WTC11 (cell line): Measurements from ENCODE around the gene QTRT2. TPM values are rescaled to one million over a fixed set of nuclear protein-coding genes. Genes with fewer than 3 reads are reported as not detected.

Experiments used
- ATAC-seq: fragments of 200-7000 bp; cut with Tn5 transposase; 2 replicates; pipeline ENCODE4 v1.10.0; 2021; ENCODE audit warnings: mild to moderate bottlenecking, moderate library complexity
- CTCF ChIA-PET: fragments of 300-600 bp; sonication (Branson Sonifier 250); formaldehyde crosslinking; loops from one replicate; lab custom pipeline; 2021; ENCODE audit warnings: antibody characterized with exemption; lab: Charles Lee
- POLR2A ChIA-PET: fragments of 350-600 bp; sonication (Branson Sonifier 250); formaldehyde crosslinking; loops from one replicate; lab custom pipeline; 2021; ENCODE audit warnings: antibody characterized with exemption; lab: Charles Lee
- DNase-seq: peaks from one replicate; pipeline ENCODE4 v3.0.0; 2021; ENCODE audit warnings: low spot score
- H3K27ac Mint-ChIP-seq: 2 replicates; pipeline ENCODE4 v1.8.0; 2021; ENCODE audit warnings: mixed read lengths
- H3K27me3 Mint-ChIP-seq: 2 replicates; pipeline ENCODE4 v1.8.0; 2021; ENCODE audit warnings: low read depth, mild to moderate bottlenecking, moderate library complexity, mixed read lengths
- H3K36me3 Mint-ChIP-seq: 2 replicates; pipeline ENCODE4 v1.8.0; 2021; ENCODE audit warnings: mixed read lengths
- H3K4me1 Mint-ChIP-seq: 2 replicates; pipeline ENCODE4 v1.8.0; 2022; ENCODE audit warnings: mixed read lengths
- H3K4me3 Mint-ChIP-seq: 2 replicates; pipeline ENCODE4 v1.8.0; 2021; ENCODE audit warnings: mild to moderate bottlenecking, moderate library complexity, mixed read lengths
- H3K9me3 Mint-ChIP-seq: 2 replicates; pipeline ENCODE4 v1.8.0; 2021; ENCODE audit warnings: mixed read lengths
- ATF6 ChIP-seq: sonication (generic); formaldehyde crosslinking; IDR thresholded peaks from 2 replicates; pipeline ENCODE4 v1.8.1; 2023; ENCODE audit warnings: mild to moderate bottlenecking, missing genetic modification reagents
- CTCF ChIP-seq: fragments of 200-600 bp; IDR thresholded peaks from 2 replicates; pipeline ENCODE4 v1.8.0; 2022; ENCODE audit warnings: antibody characterized with exemption
- E2F1 ChIP-seq: sonication (generic); formaldehyde crosslinking; IDR thresholded peaks from 2 replicates; pipeline ENCODE4 v1.8.0; 2022; ENCODE audit warnings: mild to moderate bottlenecking, missing genetic modification reagents
- EMX1 ChIP-seq: fragments of 250-450 bp; sonication (Bioruptor Pico); IDR thresholded peaks from 2 replicates; pipeline ENCODE4 v1.8.0; 2021; ENCODE audit warnings: mild to moderate bottlenecking
- ESRRA ChIP-seq: sonication (generic); formaldehyde crosslinking; IDR thresholded peaks from 2 replicates; pipeline ENCODE4 v1.8.1; 2022; ENCODE audit warnings: mild to moderate bottlenecking, missing genetic modification reagents, borderline replicate concordance
- FOXP4 ChIP-seq: sonication (generic); formaldehyde crosslinking; IDR thresholded peaks from 2 replicates; pipeline ENCODE4 v1.8.0; 2022; ENCODE audit warnings: mild to moderate bottlenecking, missing genetic modification reagents
- HMGA2 ChIP-seq: fragments of 250-450 bp; sonication (Bioruptor Pico); IDR thresholded peaks from 2 replicates; pipeline ENCODE4 v1.4.0; 2021; ENCODE audit warnings: mild to moderate bottlenecking, moderate library complexity
- HMGXB4 ChIP-seq: sonication (generic); formaldehyde crosslinking; IDR thresholded peaks from 2 replicates; pipeline ENCODE4 v1.8.1; 2023; ENCODE audit warnings: mild to moderate bottlenecking, moderate library complexity, missing genetic modification reagents
- IRF1 ChIP-seq: sonication (generic); formaldehyde crosslinking; IDR thresholded peaks from 2 replicates; pipeline ENCODE4 v1.8.0; 2023; ENCODE audit warnings: missing genetic modification reagents
- JAZF1 ChIP-seq: fragments of 250-450 bp; sonication (Bioruptor Pico); IDR thresholded peaks from 2 replicates; pipeline ENCODE4 v1.9.0; 2021; ENCODE audit warnings: moderate library complexity, mild to moderate bottlenecking, inconsistent platforms
- MLX ChIP-seq: sonication (generic); formaldehyde crosslinking; IDR thresholded peaks from 2 replicates; pipeline ENCODE4 v1.8.1; 2023; ENCODE audit warnings: mild to moderate bottlenecking, missing genetic modification reagents, moderate library complexity
- MXD4 ChIP-seq: fragments of 250-450 bp; sonication (Bioruptor Pico); IDR thresholded peaks from 2 replicates; pipeline ENCODE4 v1.8.0; 2021; ENCODE audit warnings: mild to moderate bottlenecking, moderate library complexity, borderline replicate concordance
- NFE2L1 ChIP-seq: sonication (generic); formaldehyde crosslinking; IDR thresholded peaks from 2 replicates; pipeline ENCODE4 v1.8.1; 2023; ENCODE audit warnings: missing genetic modification reagents
- NR2C2 ChIP-seq: sonication (generic); formaldehyde crosslinking; IDR thresholded peaks from 2 replicates; pipeline ENCODE4 v1.8.0; 2022; ENCODE audit warnings: mild to moderate bottlenecking, missing genetic modification reagents
- SMAD3 ChIP-seq: sonication (generic); formaldehyde crosslinking; IDR thresholded peaks from 2 replicates; pipeline ENCODE4 v1.8.0; 2022; ENCODE audit warnings: missing genetic modification reagents, mild to moderate bottlenecking, borderline replicate concordance
- STAT6 ChIP-seq: sonication (generic); formaldehyde crosslinking; conservative IDR thresholded peaks from 2 replicates; pipeline ENCODE4 v1.8.1; 2023; ENCODE audit warnings: mild to moderate bottlenecking, low read depth, missing genetic modification reagents, moderate library complexity
- USF1 ChIP-seq: sonication (generic); formaldehyde crosslinking; IDR thresholded peaks from 2 replicates; pipeline ENCODE4 v1.8.0; 2022; ENCODE audit warnings: mild to moderate bottlenecking, missing genetic modification reagents
- ZBTB21 ChIP-seq: sonication (generic); formaldehyde crosslinking; IDR thresholded peaks from 2 replicates; pipeline ENCODE4 v1.8.1; 2023; ENCODE audit warnings: mild to moderate bottlenecking, missing genetic modification reagents, borderline replicate concordance
- ZNF416 ChIP-seq: fragments of 250-450 bp; sonication (Bioruptor Pico); IDR thresholded peaks from 2 replicates; pipeline ENCODE4 v1.9.0; 2021; ENCODE audit warnings: mild to moderate bottlenecking, inconsistent platforms
- total RNA-seq: library from RNA; stranded (reverse); gene quantifications from 3 replicates; pipeline ENCODE4 v1.2.3, GENCODE V29; 2021

Gene QTRT2
- total RNA-seq, 1 experiment from 2014 or later = 40.0 TPM

GRCh38 chr3:114035896-114036295, 20.6 kb upstream of the QTRT2 start:
- TF ChIP-seq SMAD3 (CRISPR knock-in tag) (no peak), MXD4 (CRISPR knock-in tag) (no peak), HMGXB4 (CRISPR knock-in tag) (no peak), ZBTB21 (CRISPR knock-in tag) (no peak), E2F1 (no peak), NR2C2 (no peak), ATF6 (CRISPR knock-in tag) (no peak), MLX (no peak), STAT6 (CRISPR knock-in tag) (no peak), IRF1 (no peak)

GRCh38 chr3:114043205-114043604, 13.3 kb upstream of the QTRT2 start:
- H3K9me3 Mint-ChIP-seq = peaks cover 3% of the 10 kb centered on the region
- no peaks in the 10 kb centered on the region for H3K4me1 Mint-ChIP-seq
- POLR2A ChIA-PET = no interaction called here
- ATAC-seq (no peak), DNase-seq (no peak)
- H3K4me3 Mint-ChIP-seq = no peak overlapping the region
- CTCF ChIA-PET = no interaction called here
- no peak overlapping the region for H3K27ac Mint-ChIP-seq
- H3K27me3 Mint-ChIP-seq = peaks cover 5% of the 10 kb centered on the region
- no peaks in the 10 kb centered on the region for H3K36me3 Mint-ChIP-seq
- TF ChIP-seq USF1 (CRISPR knock-in tag) (no peak), CTCF (no peak), HMGA2 (CRISPR knock-in tag) (no peak), ESRRA (no peak), ATF6 (CRISPR knock-in tag) (no peak), FOXP4 (CRISPR knock-in tag) (no peak), JAZF1 (CRISPR knock-in tag) (no peak), NFE2L1 (CRISPR knock-in tag) (no peak), ZNF416 (CRISPR knock-in tag) (no peak), ZBTB21 (CRISPR knock-in tag) (no peak), EMX1 (CRISPR knock-in tag) (no peak)

More at GRCh38 chr3:114035896-114036295, 20.6 kb upstream of the QTRT2 start:
- POLR2A ChIA-PET = no interaction called here
- DNase-seq (no peak), ATAC-seq (no peak)
- CTCF ChIA-PET = no interaction called here
- no peaks in the 10 kb centered on the region for H3K27me3 Mint-ChIP-seq
- peaks cover 3% of the 10 kb centered on the region for H3K9me3 Mint-ChIP-seq
- H3K27ac Mint-ChIP-seq = no peak overlapping the region
- no peak overlapping the region for H3K4me3 Mint-ChIP-seq
- H3K36me3 Mint-ChIP-seq = no peaks in the 10 kb centered on the region
- H3K4me1 Mint-ChIP-seq = peaks cover 7% of the 10 kb centered on the region
